H7 (cell line): Measurements from ENCODE around the gene ZNF428. TPM values are rescaled to one million over a fixed set of nuclear protein-coding genes. Genes with fewer than 3 reads are reported as not detected.

Experiments
- DNase-seq: peaks from one replicate; pipeline ENCODE4 v3.0.0; 2012
- H3K27me3 ChIP-seq: 2 replicates; pipeline ENCODE4 v1.6.0; 2011; ENCODE audit warnings: mild to moderate bottlenecking, low read length; ENCODE audit not compliant: control insufficient read depth, insufficient read depth
- H3K36me3 ChIP-seq: replicated peaks from 2 replicates; pipeline ENCODE4 v1.5.1; 2011; ENCODE audit warnings: low read length; ENCODE audit not compliant: control insufficient read depth, insufficient read depth
- H3K4me3 ChIP-seq: 2 replicates; pipeline ENCODE4 v1.5.1; 2011; ENCODE audit warnings: low read depth, mild to moderate bottlenecking, control low read depth, low read length, moderate library complexity; ENCODE audit not compliant: insufficient read depth
- total RNA-seq: library from RNA; depleted of rRNA; stranded (reverse); fragments of >200 nt; shearing (Covaris generic); gene quantifications from 2 replicates; pipeline ENCODE4 v1.2.3, GENCODE V29; 2014; rRNA removed

The ZNF428 gene, protein sequence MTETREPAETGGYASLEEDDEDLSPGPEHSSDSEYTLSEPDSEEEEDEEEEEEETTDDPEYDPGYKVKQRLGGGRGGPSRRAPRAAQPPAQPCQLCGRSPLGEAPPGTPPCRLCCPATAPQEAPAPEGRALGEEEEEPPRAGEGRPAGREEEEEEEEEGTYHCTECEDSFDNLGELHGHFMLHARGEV
- 59.0 and 70.5 TPM in 2 replicates for total RNA-seq

GRCh38 chr19:43619262-43620060 is at the start of gene ZNF428:
Gene ZNF428, minus strand, starts transcription at chr19:43619629. Its CDS starts 5,325 bp downstream, at chr19:43614304.
- H3K4me3 ChIP-seq = peak within 1 kb of the TSS; percentile 73
- H3K27me3 ChIP-seq = no peaks in the 10 kb centered on the region
- 0 out of 2 replicates have a peak, but pooled peaks cover 1% of the 10 kb centered on the region for H3K36me3 ChIP-seq
- DNase-seq = peak; percentile 96

DNA sequence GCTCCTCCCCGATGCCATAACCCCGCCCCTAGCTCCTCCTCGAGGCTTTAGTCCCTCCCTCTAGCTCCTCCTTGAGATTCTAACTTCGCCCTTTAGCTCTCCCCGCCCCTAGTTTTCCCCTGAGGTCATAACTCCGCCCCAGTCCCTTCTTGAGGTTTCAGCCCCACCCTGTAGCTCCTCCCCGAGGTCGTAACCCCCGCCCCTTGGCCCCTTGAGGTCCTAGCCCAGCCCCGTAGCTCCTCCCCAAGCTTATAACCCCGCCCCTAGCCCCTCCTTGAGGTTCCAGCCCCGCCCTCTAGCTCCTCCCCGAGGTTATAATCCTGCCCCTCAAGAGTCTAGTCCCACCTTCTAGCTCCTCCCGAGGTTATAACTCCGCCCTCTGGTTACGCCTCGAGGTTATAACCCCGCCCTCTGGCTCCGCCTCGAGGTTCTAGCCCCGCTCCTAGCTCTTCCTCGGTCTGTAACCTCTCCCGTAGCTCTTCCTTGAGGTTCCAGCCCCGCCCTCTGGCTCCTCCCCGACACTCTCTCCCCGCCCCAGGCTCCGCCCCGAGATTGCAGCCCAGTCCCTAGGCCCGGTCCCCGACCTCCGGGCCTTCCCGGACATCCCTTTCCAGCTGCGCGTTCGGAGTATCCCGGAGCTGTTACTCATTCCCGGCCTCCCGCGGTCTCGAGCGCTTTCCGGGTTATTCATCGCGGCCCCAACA is 49.1 kb upstream of the ZNF428 start:
- Histone ChIP-seq H3K27me3 (peaks cover 4% of the 10 kb centered on the region; the same call in 1 of the 2 replicates), H3K4me3 (peak overlapping the region; percentile 54), H3K36me3 (peaks cover 4% of the 10 kb centered on the region)
- DNase-seq = peak; percentile 99

DNA sequence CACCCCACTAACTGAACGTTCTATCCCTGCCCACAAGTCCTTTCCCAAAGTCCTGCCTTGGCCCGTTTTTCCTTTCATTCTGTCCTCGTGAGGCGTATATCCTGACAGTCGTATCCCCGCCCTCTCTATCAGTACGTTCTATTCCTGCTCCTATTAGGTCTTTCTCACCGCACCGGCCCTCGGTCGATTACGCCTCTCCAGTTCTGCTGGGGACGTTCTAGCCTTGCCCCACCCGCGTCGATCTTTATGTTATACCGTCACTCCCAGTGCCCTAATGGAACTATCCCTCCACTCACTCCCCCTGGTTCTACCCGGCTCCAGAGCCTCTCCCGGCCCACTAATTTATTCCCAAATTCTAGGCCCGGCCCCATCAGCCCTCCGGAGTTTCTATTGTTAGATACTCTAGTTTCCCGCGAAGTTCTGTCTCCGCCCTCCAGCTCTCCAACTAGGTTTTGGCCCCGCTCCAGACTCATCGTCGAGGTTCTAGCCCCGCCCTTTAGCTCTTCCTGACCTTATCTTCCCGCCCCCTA is 48.5 kb upstream of the ZNF428 start:
- DNase-seq = no peak
- Histone ChIP-seq H3K27me3 (peaks cover 4% of the 10 kb centered on the region; the same call in 1 of the 2 replicates), H3K36me3 (peaks cover 4% of the 10 kb centered on the region), H3K4me3 (peak overlapping the region; percentile 57)

DNA sequence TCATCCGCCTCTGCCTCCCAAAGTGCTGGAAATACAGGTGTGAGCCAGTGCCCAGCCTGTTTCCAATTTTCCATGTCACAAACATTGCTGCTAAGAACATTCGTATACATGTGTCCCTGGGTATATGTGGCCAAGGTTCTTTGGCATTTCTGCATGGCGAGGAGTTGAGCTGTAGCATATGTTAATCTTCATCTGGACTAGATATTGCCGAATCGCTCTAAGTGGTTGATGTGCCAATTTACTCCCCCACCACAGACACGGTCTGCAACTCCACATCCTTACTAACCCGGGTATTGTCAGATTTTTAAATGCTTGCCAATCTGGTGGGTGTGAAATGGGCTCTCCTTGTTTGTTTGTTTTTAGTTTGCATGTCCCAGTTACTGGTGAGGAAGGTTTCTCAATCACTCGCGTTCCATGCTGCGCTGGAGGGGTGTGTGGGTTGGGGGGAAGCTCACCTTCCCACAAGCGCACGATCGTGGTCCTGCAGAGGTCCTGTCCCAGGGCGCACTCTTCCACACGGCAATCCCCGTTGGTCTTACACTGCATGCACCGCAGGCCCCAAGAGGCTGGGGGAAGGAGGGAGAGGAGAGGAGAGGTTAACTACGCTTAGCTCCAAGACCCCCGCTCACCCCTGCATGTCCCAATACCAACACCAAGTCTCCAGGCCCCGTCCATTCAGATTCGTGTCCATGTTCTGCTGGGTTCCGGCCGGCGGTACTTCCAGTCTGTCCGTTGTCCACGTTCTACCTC is 47.9 kb upstream of the ZNF428 start:
- Histone ChIP-seq H3K4me3 (peak overlapping the region; percentile 57), H3K36me3 (peaks cover 4% of the 10 kb centered on the region), H3K27me3 (peaks cover 4% of the 10 kb centered on the region; the same call in 1 of the 2 replicates)
- DNase-seq = no peak

- no peak for DNase-seq
- H3K4me3 ChIP-seq = no peak overlapping the region
- H3K27me3 ChIP-seq = no peaks in the 10 kb centered on the region
- H3K36me3 ChIP-seq = peaks cover 6% of the 10 kb centered on the region
These were observed 44.6 kb upstream of the ZNF428 start for GRCh38 chr19:43664018-43664417.

DNA sequence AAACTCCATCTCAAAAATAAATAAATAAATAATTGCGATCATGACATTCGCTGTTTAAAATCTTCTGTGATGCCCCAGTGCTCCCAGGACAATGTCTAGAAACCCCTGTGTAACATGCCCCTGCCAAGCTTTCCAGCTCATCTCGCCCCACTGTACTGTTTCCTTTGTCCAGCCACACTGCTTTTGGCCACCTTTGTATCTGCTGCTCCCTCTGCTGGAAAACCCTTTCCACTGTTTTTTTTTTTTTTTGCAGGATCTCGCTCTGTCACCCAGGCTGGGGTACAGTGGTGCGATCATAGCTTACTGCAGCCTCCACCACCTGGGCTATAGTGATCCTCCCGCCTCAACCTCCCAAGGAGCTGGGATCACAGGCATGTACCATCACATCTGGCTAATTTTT is 43.1 kb upstream of the ZNF428 start:
- DNase-seq = peak; percentile 48

DNA sequence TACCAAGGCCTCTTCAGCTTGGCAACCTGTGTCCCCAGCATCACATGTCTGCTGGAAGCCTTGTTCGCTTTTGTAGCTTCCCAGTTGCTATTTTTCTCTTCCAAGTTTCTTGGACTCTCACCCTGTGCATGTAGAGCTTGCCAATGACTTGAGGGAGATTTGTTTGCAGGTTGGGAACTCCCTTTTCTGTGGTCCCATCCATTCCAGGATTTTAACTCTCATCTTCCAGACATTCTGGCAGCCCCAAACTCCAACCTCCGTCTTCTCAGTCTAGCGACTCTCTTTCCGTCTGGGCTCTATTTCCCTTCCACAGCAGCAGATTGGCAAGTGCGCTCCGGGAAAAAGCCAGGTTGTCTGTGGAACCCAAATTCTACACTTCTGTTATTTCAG is 41.5 kb upstream of the ZNF428 start:
- H3K4me3 ChIP-seq = no peak overlapping the region
- H3K36me3 ChIP-seq = peaks cover 6% of the 10 kb centered on the region
- no peaks in the 10 kb centered on the region for H3K27me3 ChIP-seq
- DNase-seq = no peak

More for the DNA sequence above, 43.1 kb upstream of the ZNF428 start:
- H3K27me3 ChIP-seq = no peaks in the 10 kb centered on the region
- H3K36me3 ChIP-seq = peaks cover 6% of the 10 kb centered on the region
- no peak overlapping the region for H3K4me3 ChIP-seq

DNA sequence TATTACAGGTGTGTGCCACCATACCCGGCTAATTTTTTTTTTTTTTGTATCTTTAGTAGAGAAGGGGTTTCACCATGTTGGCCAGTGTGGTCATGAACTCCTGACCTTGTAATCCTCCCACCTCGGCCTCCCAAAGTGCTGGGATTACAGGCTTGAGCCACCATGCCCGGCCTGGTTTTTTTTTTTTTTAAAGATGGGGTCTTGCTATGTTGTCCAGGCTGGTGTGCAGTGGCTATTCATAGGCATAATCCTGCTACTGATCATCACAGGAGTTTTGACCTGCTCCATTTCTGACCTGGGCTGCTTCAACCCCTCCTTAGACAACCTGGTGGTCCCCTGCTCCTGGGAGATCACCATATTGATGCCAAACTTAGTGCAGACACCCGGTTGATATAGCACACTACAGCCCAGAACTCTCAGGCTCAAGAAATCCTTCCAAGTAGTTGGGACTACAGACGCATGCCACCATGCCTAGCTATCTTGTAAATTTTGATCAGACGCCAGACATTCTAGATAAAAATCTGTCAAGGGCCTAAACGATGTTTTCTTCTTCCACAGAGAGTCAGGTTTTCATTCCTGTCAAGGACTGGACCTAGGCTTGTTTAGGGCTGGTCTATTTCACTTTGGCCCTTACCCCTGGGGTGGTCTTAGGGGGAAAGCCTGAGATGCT is 41.0 kb upstream of the ZNF428 start:
- DNase-seq = no peak
- H3K36me3 ChIP-seq = peaks cover 6% of the 10 kb centered on the region
- H3K4me3 ChIP-seq = no peak overlapping the region
- H3K27me3 ChIP-seq = no peaks in the 10 kb centered on the region

- H3K36me3 ChIP-seq = peaks cover 2% of the 10 kb centered on the region
- H3K27me3 ChIP-seq = no peaks in the 10 kb centered on the region
- H3K4me3 ChIP-seq = no peak overlapping the region
- DNase-seq = no peak
These were observed 39.1 kb upstream of the ZNF428 start for GRCh38 chr19:43658494-43658893.

DNA sequence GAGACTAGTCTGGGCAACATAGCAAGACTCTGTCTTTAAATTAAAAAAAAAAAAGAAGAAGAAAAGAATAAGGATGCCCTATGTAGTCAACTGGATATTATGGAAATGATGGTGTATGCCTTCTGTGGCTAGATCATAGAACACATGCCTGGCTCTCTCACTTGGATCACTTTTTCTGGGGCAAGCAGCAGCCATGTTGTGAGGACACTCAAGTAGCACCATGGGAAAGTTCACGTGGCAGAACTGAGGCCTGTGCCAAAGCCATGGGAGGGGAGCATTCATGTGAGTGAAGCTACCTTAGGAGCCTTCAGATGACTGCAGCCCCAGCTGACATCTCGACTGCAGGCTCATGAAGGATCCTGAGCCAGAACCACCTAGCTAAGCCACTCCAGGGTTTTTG is 38.6 kb upstream of the ZNF428 start:
- Histone ChIP-seq H3K27me3 (no peaks in the 10 kb centered on the region), H3K4me3 (no peak overlapping the region), H3K36me3 (peaks cover 2% of the 10 kb centered on the region)
- DNase-seq = no peak

GRCh38 chr19:43656436-43656835 is 37.0 kb upstream of the ZNF428 start:
- Histone ChIP-seq H3K36me3 (peaks cover 2% of the 10 kb centered on the region), H3K4me3 (no peak overlapping the region), H3K27me3 (no peaks in the 10 kb centered on the region)
- DNase-seq = no peak

DNA sequence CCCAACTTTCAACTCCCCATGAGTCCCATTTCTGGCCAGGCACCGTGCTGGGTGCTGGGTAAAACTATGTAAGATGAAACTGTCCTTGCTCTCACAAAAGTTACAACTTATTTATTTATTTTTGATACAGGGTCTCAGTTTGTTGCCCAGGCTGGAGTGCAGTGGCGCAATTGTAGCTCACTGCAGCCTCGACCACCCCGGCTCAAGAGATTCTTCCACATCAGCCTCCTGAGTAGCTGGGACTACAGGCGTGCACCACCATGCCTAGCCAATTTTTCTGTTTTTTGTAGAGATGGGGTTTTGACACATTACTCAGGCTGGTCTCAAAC is 33.1 kb upstream of the ZNF428 start:
- H3K27me3 ChIP-seq = no peaks in the 10 kb centered on the region
- H3K4me3 ChIP-seq = no peak overlapping the region
- DNase-seq = no peak
- no peaks in the 10 kb centered on the region; the same call in none of the 2 replicates for H3K36me3 ChIP-seq

- no peak overlapping the region for H3K4me3 ChIP-seq
- H3K27me3 ChIP-seq = no peaks in the 10 kb centered on the region
- peak; percentile 84 for DNase-seq
- H3K36me3 ChIP-seq = no peaks in the 10 kb centered on the region; the same call in none of the 2 replicates
These were observed 32.5 kb upstream of the ZNF428 start for GRCh38 chr19:43651758-43652545.
